HG02970 (cell line): ENCODE measurements around the gene PPID.
"Not testable (repeated sequence)": the region's sequence is repeated elsewhere in the genome, so short reads cannot be mapped to it uniquely, and the experiment has no call there.

Source experiments
- ATAC-seq: cut with Tn5 transposase; IDR thresholded peaks from one replicate; pipeline ENCODE4 v1.9.1; 2021; ENCODE audit warnings: mild to moderate bottlenecking, moderate library complexity, moderate number of reproducible peaks; ENCODE audit not compliant: unreplicated experiment, low FRiP score

PPID gene

GRCh38 chr4:158722917-158723793 lies at the start of gene PPID:
PPID (minus strand) TSS chr4:158723396; CDS start chr4:158723288, 108 bp downstream.
- ATAC-seq: peak; percentile 96

- ATAC-seq: no peak
Measured at GRCh38 chr4:158771776-158772175, 48.6 kb upstream of the PPID start.

- ATAC-seq: no peak
Measured at GRCh38 chr4:158770671-158771070, 47.5 kb upstream of the PPID start.

GRCh38 chr4:158769175-158769921 lies 46.2 kb upstream of the PPID start:
- peak; percentile 30 for ATAC-seq

GRCh38 chr4:158768555-158769174 lies 45.5 kb upstream of the PPID start, which contains the start of gene FNIP2:
FNIP2 (plus strand) TSS chr4:158769026; CDS start chr4:158769213, 187 bp downstream.
- peak; percentile 74 for ATAC-seq

- ATAC-seq: no peak
Measured at GRCh38 chr4:158767451-158767850, 44.3 kb upstream of the PPID start.

- ATAC-seq: no peak
Measured at GRCh38 chr4:158766434-158767044, 43.3 kb upstream of the PPID start.

GRCh38 chr4:158763462-158763861 lies 40.3 kb upstream of the PPID start:
- no peak for ATAC-seq

GRCh38 chr4:158762553-158762952 lies 39.4 kb upstream of the PPID start:
- no peak for ATAC-seq

GRCh38 chr4:158760866-158761265 lies 37.7 kb upstream of the PPID start:
- ATAC-seq: no peak

GRCh38 chr4:158759539-158759938 lies 36.3 kb upstream of the PPID start:
- ATAC-seq: not testable (repeated sequence)

- no peak for ATAC-seq
Measured at GRCh38 chr4:158758703-158759102, 35.5 kb upstream of the PPID start.

- ATAC-seq: no peak
Measured at GRCh38 chr4:158758142-158758541, 34.9 kb upstream of the PPID start.

GRCh38 chr4:158756588-158756987 lies 33.4 kb upstream of the PPID start:
- no peak for ATAC-seq

- not testable (repeated sequence) for ATAC-seq
Measured at GRCh38 chr4:158755819-158756218, 32.6 kb upstream of the PPID start.

- ATAC-seq: no peak
Measured at GRCh38 chr4:158754385-158755180, 31.4 kb upstream of the PPID start.

- no peak for ATAC-seq
Measured at GRCh38 chr4:158750379-158750778, 27.2 kb upstream of the PPID start.

GRCh38 chr4:158746537-158746936 lies 23.3 kb upstream of the PPID start:
- not testable (repeated sequence) for ATAC-seq

GRCh38 chr4:158741326-158742021 lies 18.3 kb upstream of the PPID start:
- ATAC-seq: no peak
